ENCODE measurements around the gene PAQR8. TPM values are rescaled to one million over a fixed set of nuclear protein-coding genes. Genes with fewer than 3 reads are reported as not detected.

Gene PAQR8
- total and polyA plus RNA-seq, 4 experiments from 2014 or later, result 14.5 to 40.9 (median 33.3) TPM

DNA sequence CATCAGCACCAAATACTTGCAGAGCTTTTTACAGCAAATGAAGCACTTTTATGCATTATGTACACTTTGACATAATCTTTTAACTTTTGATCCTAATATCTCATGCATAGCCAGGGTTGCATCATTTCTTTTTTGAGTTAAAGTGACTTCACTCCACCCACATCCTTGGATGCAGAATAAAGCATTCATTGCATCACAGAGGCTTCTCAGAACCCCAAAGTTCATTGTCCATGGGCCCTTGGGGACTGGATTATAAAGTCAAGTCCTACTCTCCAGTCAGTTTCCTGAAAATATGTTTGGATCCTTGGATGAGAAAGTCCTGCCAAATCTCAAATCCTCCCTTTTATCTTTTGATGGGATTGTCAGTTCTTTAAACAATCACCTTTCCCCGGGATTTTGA, 47.5 kb downstream of the PAQR8 start:
- H3K4me1 Mint-ChIP-seq, result peaks cover 0 to 17% (median 7%) of the 10 kb centered on the region in 4 donors
- Histone ChIP-seq H3K27me3 (ENCODE audit: insufficient read depth, low read length) (no peaks in the 10 kb centered on the region), H3K27ac (ENCODE audit: low read depth, low read length) (no peak overlapping the region), H3K9me3 (ENCODE audit: control insufficient read depth in 1 of 2, low read length in 2 of 2) (no peaks in the 10 kb centered on the region), H3K36me3 (ENCODE audit: insufficient read depth, low read length) (peaks cover 3% of the 10 kb centered on the region), H3K4me3 (ENCODE audit: low read length in 2 of 2) (no peak overlapping the region), H3K4me1 (ENCODE audit: insufficient read depth, low read length) (no peaks in the 10 kb centered on the region)
- no peak for DNase-seq
- ChIA-PET POLR2A (ENCODE audit: partially characterized antibody) (interaction anchor here (0.7 kb wide), 1 partner anchor 48 kb away, joined by 3 read pairs; the partner anchor contains the start of gene PAQR8), CTCF (ENCODE audit: partially characterized antibody) (interaction anchor here (0.7 to 14.8 kb wide), 3 partner anchors 10 to 123 kb away, joined by 3 to 287 read pairs (median 3); partner anchors contain the start of gene MCM3)
- peak overlapping the region in 5 of 7 donors; percentile 14 to 77 (median 48) for H3K27ac Mint-ChIP-seq
- H3K27me3 Mint-ChIP-seq, result no peaks in the 10 kb centered on the region
- peaks cover 17% of the 10 kb centered on the region in 2 donors for H3K36me3 Mint-ChIP-seq
- intact Hi-C loops (cut with micrococcal nuclease), result loop anchor here (10.0 kb wide), 1 partner anchor 245 kb away; no protein-coding TSS in a partner anchor
- no peak overlapping the region for H3K4me3 Mint-ChIP-seq
- H3K9me3 Mint-ChIP-seq, result no peaks in the 10 kb centered on the region

DNA sequence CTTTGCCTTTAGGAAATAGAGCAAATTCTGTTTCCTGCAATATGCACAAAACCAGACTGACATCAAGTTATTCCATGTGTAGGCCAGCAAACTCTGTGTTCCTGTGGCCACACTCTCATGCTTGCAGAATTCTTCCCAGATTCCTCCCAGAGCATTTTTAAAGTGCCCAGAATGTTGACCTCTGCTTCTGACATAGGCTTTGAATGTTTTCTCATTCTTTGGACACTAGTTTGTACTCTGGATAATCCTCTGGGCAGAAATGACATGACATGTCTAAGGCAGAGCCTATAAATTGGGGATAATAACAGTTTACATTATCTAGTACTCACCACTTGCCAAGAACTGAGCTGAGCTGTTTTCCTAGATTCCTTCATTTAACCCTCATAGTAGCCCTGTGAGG, 49.0 kb downstream of the PAQR8 start:
- CTCF ChIA-PET (ENCODE audit: partially characterized antibody), result interaction anchor here (0.8 to 1.6 kb wide), 4 partner anchors 9 to 252 kb away, joined by 3 to 4 read pairs (median 3); no protein-coding TSS in a partner anchor
- intact Hi-C loops (cut with micrococcal nuclease), result no loop called here
- Histone ChIP-seq H3K36me3 (ENCODE audit: insufficient read depth, low read length) (no peaks in the 10 kb centered on the region), H3K4me3 (ENCODE audit: low read length in 2 of 2) (no peak overlapping the region), H3K27ac (ENCODE audit: low read depth, low read length) (no peak overlapping the region), H3K4me1 (ENCODE audit: insufficient read depth, low read length) (peaks cover 4% of the 10 kb centered on the region), H3K27me3 (ENCODE audit: insufficient read depth, low read length) (no peaks in the 10 kb centered on the region), H3K9me3 (ENCODE audit: control insufficient read depth in 1 of 2, low read length in 2 of 2) (no peaks in the 10 kb centered on the region)
- POLR2A ChIA-PET (ENCODE audit: partially characterized antibody), result no interaction called here
- Mint-ChIP-seq H3K36me3 (peaks cover 3 to 6% of the 10 kb centered on the region in 2 donors), H3K9me3 (no peaks in the 10 kb centered on the region), H3K4me1 (peaks cover 8 to 21% (median 12%) of the 10 kb centered on the region in 4 donors), H3K27ac (peak overlapping the region in 3 of 7 donors; percentile 14 to 71 (median 14)), H3K27me3 (no peaks in the 10 kb centered on the region), H3K4me3 (no peak overlapping the region)
- no peak for DNase-seq

DNA sequence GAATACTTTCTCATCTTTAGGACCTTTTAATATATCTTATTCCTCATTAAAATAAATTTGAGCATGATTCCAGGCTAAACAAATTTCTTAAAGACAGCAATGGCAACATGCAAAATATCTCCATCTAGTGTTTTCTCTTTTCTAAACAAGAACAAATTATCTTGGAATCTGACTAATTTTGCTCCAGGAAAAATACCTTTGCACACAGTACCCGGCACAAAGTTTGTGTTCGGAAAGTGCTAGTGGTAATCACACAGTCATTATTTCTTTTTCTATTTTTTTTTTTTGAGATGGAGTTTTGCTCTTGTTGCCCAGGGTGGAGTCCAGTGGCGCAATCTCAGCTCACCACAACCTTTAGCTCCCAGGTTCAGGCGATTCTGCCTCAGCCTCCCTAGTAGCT, 50.0 kb downstream of the PAQR8 start:
- DNase-seq, result no peak
- H3K27me3 ChIP-seq (ENCODE audit: insufficient read depth, low read length), result no peaks in the 10 kb centered on the region
- Mint-ChIP-seq H3K27ac (peak overlapping the region in 2 of 7 donors; percentile 30 to 35), H3K27me3 (no peaks in the 10 kb centered on the region), H3K9me3 (no peaks in the 10 kb centered on the region), H3K4me3 (no peak overlapping the region), H3K36me3 (peaks cover 0 to 3% of the 10 kb centered on the region in 2 donors), H3K4me1 (peaks cover 13 to 29% (median 17%) of the 10 kb centered on the region in 4 donors)
- CTCF ChIA-PET (ENCODE audit: partially characterized antibody), result interaction anchor here (0.6 to 1.5 kb wide), 2 partner anchors 251 to 949 kb away, joined by 3 read pairs; no protein-coding TSS in a partner anchor
- H3K27ac ChIP-seq (ENCODE audit: low read depth, low read length), result no peak overlapping the region
- intact Hi-C loops (cut with micrococcal nuclease), result no loop called here
- H3K36me3 ChIP-seq (ENCODE audit: insufficient read depth, low read length), result no peaks in the 10 kb centered on the region
- H3K4me3 ChIP-seq (ENCODE audit: low read length in 2 of 2), result no peak overlapping the region
- H3K9me3 ChIP-seq (ENCODE audit: control insufficient read depth in 1 of 2, low read length in 2 of 2), result no peaks in the 10 kb centered on the region
- POLR2A ChIA-PET (ENCODE audit: partially characterized antibody), result no interaction called here
- peaks cover 9% of the 10 kb centered on the region for H3K4me1 ChIP-seq (ENCODE audit: insufficient read depth, low read length)

DNA sequence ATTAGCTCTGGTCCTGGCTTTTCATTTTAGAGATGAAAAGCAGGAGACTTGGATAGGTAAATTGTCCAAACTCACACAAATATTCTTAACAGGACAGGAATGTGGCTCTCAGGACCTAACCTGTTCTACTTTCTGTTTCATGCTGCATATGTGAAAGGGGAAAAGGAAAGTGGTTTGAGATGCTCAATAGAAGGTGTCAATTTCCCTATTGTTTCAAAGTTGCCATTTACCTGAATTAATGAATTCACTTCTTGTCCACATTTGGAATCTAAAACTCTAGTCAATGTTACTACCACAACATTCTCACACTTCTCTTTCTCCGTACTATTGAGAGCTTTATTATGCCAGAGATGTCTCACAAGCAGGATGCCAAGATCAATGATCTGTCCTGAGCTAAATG, 53.4 kb downstream of the PAQR8 start:
- H3K36me3 ChIP-seq (ENCODE audit: insufficient read depth, low read length), result no peaks in the 10 kb centered on the region
- Mint-ChIP-seq H3K36me3 (peaks cover 0 to 4% of the 10 kb centered on the region in 2 donors), H3K4me1 (peaks cover 15 to 26% (median 22%) of the 10 kb centered on the region in 4 donors), H3K27ac (peak overlapping the region in 2 of 7 donors; percentile 28 to 77), H3K4me3 (peak overlapping the region in 1 of 8 donors; percentile 36), H3K9me3 (peaks cover 0 to 3% (median 0%) of the 10 kb centered on the region in 8 donors), H3K27me3 (no peaks in the 10 kb centered on the region)
- H3K4me1 ChIP-seq (ENCODE audit: insufficient read depth, low read length), result peaks cover 17% of the 10 kb centered on the region
- H3K27me3 ChIP-seq (ENCODE audit: insufficient read depth, low read length), result no peaks in the 10 kb centered on the region
- no peaks in the 10 kb centered on the region for H3K9me3 ChIP-seq (ENCODE audit: control insufficient read depth in 1 of 2, low read length in 2 of 2)
- intact Hi-C loops (cut with micrococcal nuclease), result loop anchor here (5.0 kb wide), 1 partner anchor 182 kb away; no protein-coding TSS in a partner anchor
- CTCF ChIA-PET (ENCODE audit: partially characterized antibody), result interaction anchor here (0.6 to 8.4 kb wide), 16 partner anchors 14 to 280 kb away, joined by 3 to 99 read pairs (median 10); partner anchors contain the start of genes MCM3, PAQR8 and TMEM14A
- no peak overlapping the region for H3K27ac ChIP-seq (ENCODE audit: low read depth, low read length)
- no peak overlapping the region for H3K4me3 ChIP-seq (ENCODE audit: low read length in 2 of 2)
- POLR2A ChIA-PET (ENCODE audit: partially characterized antibody), result interaction anchor here (1.1 to 1.6 kb wide), 2 partner anchors 12 to 130 kb away, joined by 3 to 6 read pairs; partner anchors contain the start of gene MCM3
- DNase-seq, result no peak

DNA sequence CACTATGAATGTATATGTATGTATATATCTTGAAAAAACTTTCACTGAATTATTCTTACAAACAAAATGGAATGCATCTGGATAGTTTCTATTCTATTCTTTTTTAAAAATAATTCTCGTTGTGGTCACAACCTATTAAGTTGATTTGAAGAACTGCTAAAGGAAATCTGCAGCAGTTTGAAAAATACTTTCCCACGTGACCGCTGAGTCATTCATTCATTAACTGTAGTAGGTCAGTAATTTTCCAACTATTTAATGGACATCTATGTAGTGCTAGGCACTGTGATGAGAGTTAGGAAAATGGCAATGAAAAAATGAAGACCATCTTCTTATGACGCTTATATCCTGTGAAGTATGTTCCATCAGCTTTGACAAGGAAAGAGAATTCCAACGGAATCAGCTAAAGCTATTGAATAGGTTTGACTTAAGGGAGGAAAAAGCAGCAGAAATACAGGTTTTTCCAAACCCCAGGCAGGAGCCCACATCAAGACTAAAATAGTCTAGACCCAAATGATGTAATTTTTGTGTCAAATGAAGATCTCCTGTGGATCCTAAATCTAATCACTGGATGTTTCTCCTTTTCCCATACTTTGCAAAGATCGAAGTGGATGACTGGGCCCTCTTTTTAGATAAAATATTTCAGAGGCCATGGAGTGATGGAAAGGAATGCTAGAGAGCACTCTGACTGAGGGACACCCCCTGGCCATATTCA, 54.1 kb downstream of the PAQR8 start:
- Histone ChIP-seq H3K4me1 (ENCODE audit: insufficient read depth, low read length) (peaks cover 24% of the 10 kb centered on the region), H3K9me3 (ENCODE audit: control insufficient read depth in 1 of 2, low read length in 2 of 2) (no peaks in the 10 kb centered on the region), H3K27ac (ENCODE audit: low read depth, low read length) (no peak overlapping the region), H3K27me3 (ENCODE audit: insufficient read depth, low read length) (no peaks in the 10 kb centered on the region), H3K4me3 (ENCODE audit: low read length in 2 of 2) (no peak overlapping the region), H3K36me3 (ENCODE audit: insufficient read depth, low read length) (no peaks in the 10 kb centered on the region)
- intact Hi-C loops (cut with micrococcal nuclease), result loop anchor here (1.0 to 5.0 kb wide), 2 partner anchors 181 to 247 kb away; no protein-coding TSS in a partner anchor
- peaks cover 15 to 26% (median 20%) of the 10 kb centered on the region in 4 donors for H3K4me1 Mint-ChIP-seq
- ChIA-PET POLR2A (ENCODE audit: partially characterized antibody) (interaction anchor here (0.9 to 1.6 kb wide), 4 partner anchors 13 to 131 kb away, joined by 3 to 6 read pairs (median 4); partner anchors contain the start of gene MCM3), CTCF (ENCODE audit: partially characterized antibody) (interaction anchor here (0.6 to 8.4 kb wide), 20 partner anchors 8 to 291 kb away, joined by 3 to 99 read pairs (median 6); partner anchors contain the start of genes MCM3, PAQR8 and TMEM14A)
- no peaks in the 10 kb centered on the region for H3K27me3 Mint-ChIP-seq
- peaks cover 0 to 4% of the 10 kb centered on the region in 2 donors for H3K36me3 Mint-ChIP-seq
- peaks cover 0 to 3% (median 0%) of the 10 kb centered on the region in 8 donors for H3K9me3 Mint-ChIP-seq
- H3K27ac Mint-ChIP-seq, result peak overlapping the region in 5 of 7 donors; percentile 17 to 72 (median 52)
- peak overlapping the region in 2 of 8 donors; percentile 13 to 33 for H3K4me3 Mint-ChIP-seq
- DNase-seq, result no peak

DNA sequence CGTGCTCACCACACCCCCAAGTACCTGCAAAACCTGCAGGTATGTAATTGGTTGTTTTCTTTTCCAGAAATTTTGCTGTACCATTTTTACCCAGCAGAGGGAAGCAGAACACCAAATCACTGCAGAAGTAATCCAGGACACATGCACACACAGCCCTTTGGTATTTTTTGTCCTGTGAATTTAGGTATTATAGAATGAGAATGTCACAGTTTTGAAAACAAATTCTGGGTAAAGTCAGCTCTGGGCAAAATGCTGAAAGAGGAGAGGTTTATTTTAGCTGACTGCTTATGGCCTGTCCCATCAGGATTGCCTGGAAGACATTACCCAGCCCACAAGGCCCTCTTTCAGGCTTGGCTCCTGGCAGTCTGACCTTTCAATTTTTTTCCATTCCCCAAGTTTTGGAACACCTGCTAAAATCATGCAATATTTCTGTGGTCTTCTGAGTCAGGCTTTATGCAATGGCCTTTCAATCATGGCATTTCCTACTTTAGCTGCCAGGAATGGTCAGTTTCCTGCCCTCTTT, 54.7 kb downstream of the PAQR8 start:
- Histone ChIP-seq H3K27ac (ENCODE audit: low read depth, low read length) (no peak overlapping the region), H3K36me3 (ENCODE audit: insufficient read depth, low read length) (no peaks in the 10 kb centered on the region), H3K4me3 (ENCODE audit: low read length in 2 of 2) (no peak overlapping the region), H3K27me3 (ENCODE audit: insufficient read depth, low read length) (no peaks in the 10 kb centered on the region), H3K9me3 (ENCODE audit: control insufficient read depth in 1 of 2, low read length in 2 of 2) (no peaks in the 10 kb centered on the region), H3K4me1 (ENCODE audit: insufficient read depth, low read length) (peaks cover 24% of the 10 kb centered on the region)
- peak overlapping the region in 5 of 7 donors; percentile 17 to 72 (median 52) for H3K27ac Mint-ChIP-seq
- peaks cover 15 to 26% (median 20%) of the 10 kb centered on the region in 4 donors for H3K4me1 Mint-ChIP-seq
- peaks cover 0 to 4% of the 10 kb centered on the region in 2 donors for H3K36me3 Mint-ChIP-seq
- peaks cover 0 to 3% (median 0%) of the 10 kb centered on the region in 8 donors for H3K9me3 Mint-ChIP-seq
- DNase-seq, result peak; percentile 47 to 76 (median 72)
- ChIA-PET CTCF (ENCODE audit: partially characterized antibody) (interaction anchor here (0.8 to 8.4 kb wide), 17 partner anchors 9 to 290 kb away, joined by 3 to 99 read pairs (median 6); partner anchors contain the start of genes MCM3, PAQR8 and TMEM14A), POLR2A (ENCODE audit: partially characterized antibody) (interaction anchor here (0.9 to 1.5 kb wide), 3 partner anchors 17 to 131 kb away, joined by 3 to 6 read pairs (median 5); no protein-coding TSS in a partner anchor)
- no peaks in the 10 kb centered on the region for H3K27me3 Mint-ChIP-seq
- H3K4me3 Mint-ChIP-seq, result peak overlapping the region in 2 of 8 donors; percentile 13 to 33
- intact Hi-C loops (cut with micrococcal nuclease), result loop anchor here (1.0 to 5.0 kb wide), 2 partner anchors 181 to 247 kb away; no protein-coding TSS in a partner anchor

Measured in CD4-positive, alpha-beta memory T cell (primary cell).